HepG2 (cell line): ENCODE data around the gene PCBP1. TPM values are rescaled to one million over a fixed set of nuclear protein-coding genes. Genes with fewer than 3 reads are reported as not detected.
A peak's percentile ranks its signal among the peaks of the same experiment; 100 is the strongest.

Source experiments
- GMEB2 ChIP-seq: IDR thresholded peaks from 2 replicates; pipeline ENCODE4 v1.6.1; 2016; ENCODE audit warnings: missing biosample characterization, missing genetic modification reagents, low read depth
- IRF2 ChIP-seq: IDR thresholded peaks from 2 replicates; pipeline ENCODE4 v1.6.1; 2018; ENCODE audit warnings: missing genetic modification reagents, missing compliant biosample characterization
- KDM2A ChIP-seq: sonication (generic); formaldehyde crosslinking; IDR thresholded peaks from 2 replicates; pipeline ENCODE4 v1.4.0; 2020; ENCODE audit warnings: low read depth, missing genetic modification reagents, borderline replicate concordance
- MAFF ChIP-seq: IDR thresholded peaks from 2 replicates; pipeline ENCODE4 v1.6.1; 2011; ENCODE audit warnings: low read depth, low read length, improper control_type of control experiment
- MEIS1 ChIP-seq: sonication (generic); formaldehyde crosslinking; IDR thresholded peaks from 2 replicates; pipeline ENCODE4 v1.9.0; 2021; ENCODE audit warnings: mild to moderate bottlenecking, missing genetic modification reagents, moderate library complexity, borderline replicate concordance
- SIN3B ChIP-seq: fragments of 150-350 bp; IDR thresholded peaks from 2 replicates; pipeline ENCODE4 v1.6.1; 2014; ENCODE audit warnings: low read length
- SP1 ChIP-seq, 2 experiments: fragments of 450-650 bp in 1 of 2; sonication (generic) in 1 of 2; formaldehyde crosslinking in 1 of 2; IDR thresholded peaks; 2 replicates each; pipeline versions ENCODE4 v1.4.0 to v1.6.1; 2016 to 2020; ENCODE audit warnings: missing genetic modification reagents in 1 of 2
- SSRP1 ChIP-seq: IDR thresholded peaks from 2 replicates; pipeline ENCODE4 v1.6.1; 2016; ENCODE audit warnings: control low read depth
- ZBTB25 ChIP-seq: IDR thresholded peaks from 2 replicates; pipeline ENCODE4 v1.6.1; 2018; ENCODE audit warnings: missing genetic modification reagents
- ZBTB46 ChIP-seq: sonication (generic); formaldehyde crosslinking; IDR thresholded peaks from 2 replicates; pipeline ENCODE4 v1.4.0; 2020; ENCODE audit warnings: mild to moderate bottlenecking, missing genetic modification reagents, borderline replicate concordance
- ZMAT5 ChIP-seq: sonication (generic); formaldehyde crosslinking; IDR thresholded peaks from 2 replicates; pipeline ENCODE4 v1.5.0; 2020; ENCODE audit warnings: mild to moderate bottlenecking, low read depth, missing genetic modification reagents, borderline replicate concordance
- ZNF276 ChIP-seq: sonication (generic); formaldehyde crosslinking; IDR thresholded peaks from 2 replicates; pipeline ENCODE4 v1.4.0; 2020; ENCODE audit warnings: mild to moderate bottlenecking, low read depth, missing genetic modification reagents
- ZNF503 ChIP-seq: sonication (generic); formaldehyde crosslinking; IDR thresholded peaks from 2 replicates; pipeline ENCODE4 v1.4.0; 2020; ENCODE audit warnings: missing genetic modification reagents
- ZNF549 ChIP-seq: sonication (generic); formaldehyde crosslinking; IDR thresholded peaks from 2 replicates; pipeline ENCODE4 v1.5.0; 2020; ENCODE audit warnings: missing genetic modification reagents
- ZNF746 ChIP-seq: sonication (generic); formaldehyde crosslinking; IDR thresholded peaks from 2 replicates; pipeline ENCODE4 v1.8.0; 2022; ENCODE audit warnings: mild to moderate bottlenecking, missing genetic modification reagents
- ZNF777 ChIP-seq: sonication (generic); formaldehyde crosslinking; IDR thresholded peaks from 2 replicates; pipeline ENCODE4 v1.4.0; 2020; ENCODE audit warnings: missing genetic modification reagents
- ZNF800 ChIP-seq: sonication (generic); formaldehyde crosslinking; IDR thresholded peaks from 2 replicates; pipeline ENCODE4 v1.4.0; 2020; ENCODE audit warnings: missing genetic modification reagents
- polyA plus RNA-seq, 8 experiments: library from polyadenylated mRNA; depleted of rRNA in 3 of 8; stranded (reverse) in 7 of 8; unstranded in 1 of 8; fragments of >200 nt; fragmentation: Illumina TruSeq in 4 of 8; extraction: Trizol in 4 of 8; gene quantifications; 2 replicates each; pipeline versions ENCODE4 v1.2.1 to v1.2.3, GENCODE V29; 2011 to 2016; ENCODE audit warnings: low read depth in 4 of 8, missing spikeins in 1 of 8, mixed read lengths in 1 of 8; ENCODE audit not compliant: insufficient read depth in 1 of 8
- total RNA-seq, 5 experiments: library from RNA; depleted of rRNA; stranded (reverse); fragments of >200 nt; fragmentation: Illumina TruSeq; extraction: Trizol; gene quantifications; 2 replicates each; pipeline ENCODE4 v1.2.3, GENCODE V29; 2016; ENCODE audit warnings: low read depth in 1 of 5

PCBP1 gene
- total and polyA plus RNA-seq, 2 of the 13 experiments (the other 11 are each of a cell fraction or from before 2014, with no cell fraction given), result 32.0 to 137 TPM

- TF ChIP-seq ZNF503 (CRISPR knock-in tag) (peak; percentile 82; the same call in 1 of the 2 replicates), SP1 (IDR thresholded peaks at IDR 0.05) (no peak), SP1 (CRISPR knock-in tag; IDR thresholded peaks at IDR 0.05) (0 out of 2 replicates have a peak, but pooled peaks have one; percentile 77), SIN3B (peak; percentile 28; the same call in 1 of the 2 replicates), ZNF746 (CRISPR knock-in tag) (peak; percentile 57; the same call in 1 of the 2 replicates), ZNF777 (CRISPR knock-in tag) (peak; percentile 73; the same call in 1 of the 2 replicates), GMEB2 (peak; percentile 39; the same call in 1 of the 2 replicates), ZNF549 (CRISPR knock-in tag) (no peak), IRF2 (CRISPR knock-in tag) (0 out of 2 replicates have a peak, but pooled peaks have one; percentile 10), ZMAT5 (CRISPR knock-in tag) (no peak), MAFF (no peak; the same call in 1 of the 2 replicates), KDM2A (peak; percentile 51), MEIS1 (CRISPR knock-in tag) (peak; percentile 90; the same call in 1 of the 2 replicates), ZNF276 (CRISPR knock-in tag) (peak; percentile 95), ZBTB46 (CRISPR knock-in tag) (no peak), ZBTB25 (CRISPR knock-in tag) (peak; percentile 57; the same call in 1 of the 2 replicates), SSRP1 (CRISPR knock-in tag) (no peak), ZNF800 (0 out of 2 replicates have a peak, but pooled peaks have one; percentile 68)
These were observed 919 bp upstream of the PCBP1 start (continued) for GRCh38 chr2:70086278-70086837.
